Testis (tissue), 2 donors: Measurements from ENCODE around the gene AFF1.

Experiments used
- CTCF ChIP-seq, 3 experiments: fragments of 450-650 bp in 2 of 3; fragments of 200-600 bp in 1 of 3; sonication (generic) in 1 of 3; IDR thresholded peaks; one replicate each; pipeline ENCODE4 v1.5.1; 2016 to 2019; ENCODE audit warnings: antibody characterized with exemption in 3 of 3, mild to moderate bottlenecking in 2 of 3, moderate library complexity in 1 of 3
- POLR2A ChIP-seq: fragments of 450-650 bp; IDR thresholded peaks from one replicate; pipeline ENCODE4 v1.6.1; 2017; ENCODE audit warnings: antibody characterized with exemption, mild to moderate bottlenecking, moderate library complexity

- no peak for TF ChIP-seq CTCF (IDR thresholded peaks at IDR 0.05)
- no peak for TF ChIP-seq POLR2A
Observed at GRCh38 chr4:87057835-87058355, 123.1 kb downstream of the AFF1 start.
